ENCODE results near the gene NR1D2. TPM values are rescaled to one million over a fixed set of nuclear protein-coding genes. Genes with fewer than 3 reads are reported as not detected.

NR1D2 gene
- polyA plus RNA-seq, 3 donors, result 42.5 to 50.0 (median 43.0) TPM

DNA sequence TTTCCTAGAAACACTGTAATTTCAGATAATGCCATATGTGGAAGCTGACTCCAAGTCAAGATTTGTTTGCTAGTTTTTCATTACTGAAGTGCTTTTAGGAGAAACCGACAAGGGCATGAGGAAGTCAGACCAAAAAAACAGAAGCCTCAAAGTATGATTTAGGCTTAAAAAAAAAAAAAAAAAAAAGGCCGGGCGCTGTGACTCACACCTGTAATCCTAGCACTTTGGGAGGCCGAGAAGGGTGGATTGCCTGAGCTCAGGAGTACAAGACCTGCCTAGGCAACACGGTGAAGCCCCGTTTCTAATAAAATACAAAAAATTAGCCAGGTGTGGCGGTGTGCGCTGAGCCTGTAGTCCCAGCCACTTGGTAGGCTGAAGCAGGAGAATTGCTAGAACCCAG lies 16.6 kb upstream of the NR1D2 start:
- DNase-seq (ENCODE audit: low read depth in 3 of 3, low spot score in 2 of 3), result no peak

DNA sequence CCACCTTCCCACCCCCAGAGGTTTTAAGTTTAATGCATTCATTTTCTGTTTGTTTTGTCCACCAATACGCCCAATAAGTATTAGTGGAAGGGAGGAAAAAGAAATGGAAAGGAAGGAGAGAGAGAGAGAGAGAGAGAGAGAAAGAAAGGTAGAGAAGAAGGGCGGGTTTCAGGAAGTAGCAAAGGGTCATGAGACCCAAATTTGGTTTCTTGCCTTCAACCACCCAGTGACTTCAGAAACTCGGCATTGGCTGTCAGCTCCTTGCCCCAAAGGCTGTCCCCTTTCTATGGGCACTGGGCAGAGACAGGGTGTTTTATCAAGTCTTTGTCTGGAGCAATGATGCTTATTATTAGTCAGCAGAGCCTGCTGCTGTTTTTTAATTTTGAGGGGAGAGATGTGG lies 13.5 kb upstream of the NR1D2 start:
- no peak for DNase-seq (ENCODE audit: low read depth in 3 of 3, low spot score in 2 of 3)

DNA sequence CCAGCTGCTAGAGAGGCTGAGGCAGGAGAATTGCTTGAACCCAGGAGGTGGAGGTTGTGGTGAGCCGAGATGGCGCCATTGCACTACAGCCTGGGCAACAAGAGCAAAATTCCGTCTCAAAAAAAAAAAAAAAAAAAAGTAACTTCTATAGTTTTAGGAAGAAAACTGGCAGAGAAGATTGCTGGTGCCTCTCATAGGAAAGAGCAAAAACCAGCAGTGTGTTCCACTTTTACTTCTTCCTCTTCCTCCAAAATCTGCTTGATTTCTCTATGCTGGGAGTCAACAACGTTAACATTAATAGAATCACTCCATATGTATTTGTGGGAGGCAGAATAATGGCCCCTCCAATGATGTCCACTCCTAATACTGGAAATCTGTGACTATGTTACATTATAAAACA lies 12.5 kb upstream of the NR1D2 start:
- DNase-seq (ENCODE audit: low read depth in 3 of 3, low spot score in 2 of 3), result no peak

DNA sequence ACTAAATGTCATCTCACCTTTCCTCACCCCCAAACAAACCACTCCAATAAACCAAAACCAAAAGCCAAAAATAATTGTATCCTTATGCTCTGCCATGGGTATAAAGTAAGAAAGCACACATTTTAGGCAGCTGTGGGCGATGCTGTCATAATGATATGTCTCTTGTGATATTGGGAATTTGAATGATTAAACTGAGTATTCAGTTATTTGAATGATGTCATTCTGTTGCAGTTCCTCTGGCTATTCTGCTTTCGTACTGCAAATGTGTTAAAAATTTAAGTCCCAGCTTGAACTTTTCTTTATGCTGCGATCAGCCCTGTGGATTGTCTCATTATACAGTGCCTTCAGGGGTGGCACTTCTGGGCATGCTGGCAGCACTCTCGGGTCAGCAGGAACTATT lies 10.8 kb upstream of the NR1D2 start:
- DNase-seq (ENCODE audit: low read depth in 3 of 3, low spot score in 2 of 3), result no peak

DNA sequence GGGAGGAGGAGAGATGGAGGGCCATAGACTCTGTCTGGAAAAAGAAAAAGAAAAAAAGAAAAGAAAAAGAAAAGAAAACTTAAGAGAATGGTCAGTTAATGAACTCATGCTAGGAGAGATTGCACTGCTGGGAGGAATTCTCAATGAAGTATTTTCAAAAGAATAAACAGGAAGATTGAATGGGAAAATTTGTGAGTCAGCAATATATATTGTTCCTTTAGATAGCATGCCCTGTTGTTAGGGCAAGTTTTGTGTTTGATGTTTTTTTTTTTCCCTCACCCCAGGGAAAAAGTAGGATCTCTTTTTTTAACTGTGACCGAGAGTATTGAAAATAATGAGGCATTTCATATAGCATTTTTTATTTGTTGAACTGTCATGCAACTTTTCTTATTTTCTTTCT lies 7.8 kb upstream of the NR1D2 start:
- DNase-seq (ENCODE audit: low read depth in 3 of 3, low spot score in 2 of 3), result no peak

DNA sequence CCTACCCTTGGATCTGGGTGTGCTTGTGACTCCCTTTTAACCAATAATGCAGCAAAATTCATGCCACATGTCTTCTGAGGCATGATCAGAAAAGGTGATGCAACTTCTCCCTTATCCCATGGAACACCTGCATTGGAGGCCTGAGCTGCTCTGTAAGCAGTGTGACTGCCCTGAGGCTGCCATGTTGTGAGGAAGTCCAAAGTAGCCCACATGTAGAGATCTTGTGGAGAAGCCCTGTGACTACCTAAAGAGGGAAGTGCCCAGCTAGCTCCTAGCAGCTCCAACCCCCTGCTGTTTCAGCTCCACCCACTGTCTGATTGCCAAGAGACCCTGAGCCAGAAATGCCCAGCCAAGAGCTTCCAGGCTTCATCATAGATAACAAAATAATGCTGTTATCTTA lies 6.4 kb upstream of the NR1D2 start:
- DNase-seq (ENCODE audit: low read depth in 3 of 3, low spot score in 2 of 3), result no peak

DNA sequence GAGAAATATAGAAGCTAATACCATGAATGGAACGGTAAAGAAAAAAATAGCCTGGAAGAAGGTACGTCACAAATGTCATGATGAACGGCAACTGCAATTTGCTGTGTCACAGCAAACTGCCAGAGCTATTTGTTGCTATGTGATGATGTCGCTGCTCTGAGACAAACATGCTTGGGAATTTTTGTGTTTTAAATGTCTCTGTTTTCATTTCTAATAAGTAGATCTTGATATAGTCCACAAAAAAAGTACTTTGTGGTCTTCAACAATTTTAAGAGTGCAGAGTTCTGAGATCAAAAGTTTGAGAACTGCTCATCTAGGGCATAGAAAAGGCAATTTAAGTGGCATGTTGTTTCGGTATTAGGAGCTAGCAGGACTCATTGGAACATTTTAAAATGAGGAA lies 4.3 kb upstream of the NR1D2 start:
- DNase-seq (ENCODE audit: low read depth in 3 of 3, low spot score in 2 of 3), result no peak

DNA sequence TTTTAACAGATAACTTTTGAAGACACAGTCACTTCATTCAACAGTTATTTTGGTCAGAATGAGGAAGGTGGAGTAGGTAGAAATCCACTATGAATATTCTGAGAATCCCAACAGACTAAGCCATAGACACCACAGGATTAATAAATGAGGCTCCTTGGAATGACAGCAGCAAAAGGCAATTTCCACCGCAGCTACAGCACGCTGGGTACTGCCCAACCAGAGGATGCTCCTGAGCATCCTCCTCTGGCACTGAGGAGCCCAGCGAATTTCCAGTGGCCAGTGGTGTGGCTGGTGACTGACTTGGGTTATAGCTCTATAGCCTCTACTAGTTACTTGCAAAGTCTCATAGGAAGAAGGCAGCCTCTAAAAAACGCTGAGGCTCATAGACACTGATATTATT lies 3.6 kb upstream of the NR1D2 start:
- DNase-seq (ENCODE audit: low read depth in 3 of 3, low spot score in 2 of 3), result no peak

DNA sequence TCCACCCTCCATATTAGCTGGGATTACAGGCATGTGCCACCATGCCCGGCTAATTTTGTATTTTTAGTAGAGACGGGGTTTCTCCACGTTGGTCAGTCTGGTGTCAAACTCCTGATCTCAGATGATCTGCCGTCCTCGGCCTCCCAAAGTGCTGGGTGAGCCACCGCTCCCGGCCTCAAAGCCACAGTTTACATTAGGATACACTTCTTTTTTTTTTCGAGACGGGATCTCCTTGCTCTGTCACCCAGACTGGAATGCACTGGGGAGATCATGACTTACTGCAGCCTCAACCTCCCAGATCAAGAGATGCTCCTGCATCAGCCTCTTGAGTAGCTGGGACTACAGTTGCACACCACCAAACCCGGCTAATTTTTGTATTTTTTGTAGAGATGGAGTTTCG lies 2.5 kb upstream of the NR1D2 start:
- DNase-seq (ENCODE audit: low read depth in 3 of 3, low spot score in 2 of 3), result no peak

DNA sequence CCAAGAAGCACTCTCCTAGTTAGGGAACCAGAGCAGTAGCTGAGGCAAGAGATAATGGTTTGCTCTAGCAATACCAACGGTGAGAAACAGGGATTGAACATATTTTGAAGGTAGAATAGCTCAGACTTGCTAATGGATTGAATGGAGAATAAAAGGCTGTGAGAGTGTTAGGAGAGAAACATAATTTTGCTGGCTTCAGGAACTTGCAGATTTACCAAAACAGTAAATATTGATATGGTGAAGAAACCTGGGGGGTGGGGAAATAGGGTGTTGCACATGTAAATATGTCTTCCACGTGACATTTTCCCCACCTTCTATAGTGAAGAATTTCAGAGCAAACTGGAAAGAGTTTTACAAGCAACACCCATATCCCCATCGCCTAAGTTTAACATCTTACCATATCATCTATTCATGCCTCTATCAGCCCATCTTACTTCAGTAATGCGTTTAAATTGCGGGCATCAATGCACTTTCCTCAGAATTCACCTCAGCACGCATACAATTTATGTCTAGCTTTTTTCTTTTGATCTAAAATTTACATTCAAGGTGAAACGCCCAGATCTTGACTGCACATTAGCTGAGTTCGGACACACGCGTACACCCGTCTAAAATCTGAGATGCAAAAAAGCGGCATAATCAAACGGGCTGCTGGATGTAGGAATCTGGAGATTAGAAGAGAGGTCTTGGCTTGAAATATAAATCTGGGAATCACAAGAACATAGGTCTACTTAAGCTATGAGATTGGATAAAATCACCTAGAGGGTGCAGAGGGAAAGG lies 891 bp upstream of the NR1D2 start:
- no peak for DNase-seq (ENCODE audit: low read depth in 3 of 3, low spot score in 2 of 3)

DNA sequence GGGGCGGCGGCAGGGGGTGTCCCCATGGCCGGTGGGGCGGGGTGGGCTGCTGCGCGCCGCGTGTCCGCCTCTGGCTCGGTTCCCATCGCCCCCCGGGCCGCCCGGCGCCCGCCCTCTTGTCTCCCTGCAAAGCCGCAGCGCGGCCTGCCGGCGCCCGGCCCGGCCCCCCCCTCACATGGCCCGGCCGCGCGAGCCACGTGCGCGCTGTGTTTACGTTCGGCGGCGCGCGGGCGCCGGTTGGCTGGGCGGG lies 502 bp downstream of the NR1D2 start:
- DNase-seq (ENCODE audit: low read depth in 3 of 3, low spot score in 2 of 3), result no peak

DNA sequence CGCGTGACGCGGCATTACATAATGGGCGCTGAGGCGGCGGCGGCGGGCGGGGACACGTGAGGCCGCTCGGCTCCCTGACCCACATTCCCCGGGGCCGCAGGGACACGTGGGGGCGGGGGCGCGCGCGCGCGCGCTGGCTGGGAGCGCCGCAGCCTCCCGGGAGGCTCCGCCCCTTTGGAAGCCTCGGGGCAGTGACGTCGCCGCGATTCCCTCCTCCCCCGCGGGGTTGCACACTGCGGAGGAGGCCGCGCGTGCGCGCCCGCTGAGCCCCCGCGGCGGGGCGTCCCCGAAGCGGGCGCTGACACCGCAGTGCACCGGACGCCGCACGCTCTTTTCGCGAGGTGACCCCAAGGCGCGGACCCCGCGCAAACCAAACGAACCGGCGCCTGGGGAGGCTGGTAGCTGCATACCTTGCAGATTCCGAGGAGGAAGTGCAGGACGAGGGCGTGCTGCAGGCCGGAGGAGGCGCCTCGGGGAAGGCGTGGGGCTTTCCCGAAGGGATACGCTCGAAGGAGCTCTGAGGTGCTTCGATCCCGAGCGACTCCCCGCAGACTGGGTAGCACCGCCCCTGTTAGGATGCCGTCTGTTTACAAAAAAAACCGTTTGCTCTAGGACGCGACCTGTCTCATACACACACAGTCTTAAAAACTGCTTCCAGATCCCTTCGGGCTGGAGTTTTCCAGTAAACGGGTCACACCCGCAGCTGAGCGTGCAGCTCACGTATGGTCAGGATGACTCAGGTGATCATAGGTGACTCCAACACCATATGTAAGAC lies 1.0 kb downstream of the NR1D2 start:
- DNase-seq (ENCODE audit: low read depth in 3 of 3, low spot score in 2 of 3), result peak; percentile 84 to 94 (median 93)

DNA sequence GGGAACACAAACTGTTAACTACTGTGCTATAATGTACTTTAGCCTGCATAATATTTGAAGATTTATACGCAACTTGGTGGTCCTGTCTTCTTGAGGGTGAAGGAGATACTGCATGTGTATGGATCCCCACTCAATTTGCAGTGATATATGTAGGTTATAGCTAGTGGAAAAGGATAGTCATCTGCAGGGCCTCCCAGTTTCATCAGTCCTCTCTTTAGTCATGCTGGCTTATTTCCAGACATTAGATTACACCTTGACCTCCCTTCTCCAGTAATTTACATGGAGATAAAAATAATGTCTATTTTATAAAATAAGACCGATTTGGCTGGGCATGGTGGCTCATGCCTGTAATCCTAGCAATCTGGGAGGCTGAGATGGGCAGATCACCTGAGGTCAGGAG lies 3.7 kb downstream of the NR1D2 start:
- no peak for DNase-seq (ENCODE audit: low read depth in 3 of 3, low spot score in 2 of 3)

DNA sequence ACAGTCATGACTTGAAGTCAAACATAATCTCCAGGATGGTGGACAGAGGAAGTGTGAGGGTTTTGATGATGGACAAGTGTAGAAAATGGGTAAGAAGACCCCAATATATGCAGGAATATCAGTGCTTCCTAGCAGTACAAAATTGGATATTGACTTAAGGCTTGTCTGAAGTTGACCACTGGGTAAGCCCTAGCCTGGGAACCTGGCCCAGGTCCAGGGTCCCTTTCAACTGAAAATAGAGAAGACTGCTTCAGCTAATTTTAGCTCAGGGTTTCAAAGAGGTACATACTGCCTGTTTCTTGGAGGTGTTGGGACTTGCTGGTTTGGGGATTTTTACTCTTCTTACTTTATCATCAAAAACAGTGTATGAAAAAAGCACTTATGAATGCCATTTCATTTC lies 4.7 kb downstream of the NR1D2 start:
- no peak for DNase-seq (ENCODE audit: low read depth in 3 of 3, low spot score in 2 of 3)

DNA sequence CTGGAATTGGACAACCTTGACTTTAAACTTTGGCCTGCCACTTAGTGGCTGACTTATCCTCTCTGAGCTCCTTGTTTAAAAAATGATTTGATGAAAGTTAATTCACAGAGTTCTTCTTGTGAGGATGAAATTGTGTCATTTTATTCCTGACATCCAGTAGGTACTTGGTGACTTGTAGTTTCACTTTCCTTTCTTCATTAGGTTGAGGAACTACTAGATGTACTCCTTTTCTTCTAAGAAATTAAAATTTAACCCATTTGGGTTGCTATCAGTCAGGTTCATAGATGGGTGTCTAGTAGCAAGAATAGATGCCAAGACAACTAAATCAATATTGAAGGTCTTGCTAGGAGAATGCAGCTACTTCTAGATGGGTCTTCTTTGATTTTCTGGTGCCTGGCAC lies 5.2 kb downstream of the NR1D2 start:
- no peak for DNase-seq (ENCODE audit: low read depth in 3 of 3, low spot score in 2 of 3)

DNA sequence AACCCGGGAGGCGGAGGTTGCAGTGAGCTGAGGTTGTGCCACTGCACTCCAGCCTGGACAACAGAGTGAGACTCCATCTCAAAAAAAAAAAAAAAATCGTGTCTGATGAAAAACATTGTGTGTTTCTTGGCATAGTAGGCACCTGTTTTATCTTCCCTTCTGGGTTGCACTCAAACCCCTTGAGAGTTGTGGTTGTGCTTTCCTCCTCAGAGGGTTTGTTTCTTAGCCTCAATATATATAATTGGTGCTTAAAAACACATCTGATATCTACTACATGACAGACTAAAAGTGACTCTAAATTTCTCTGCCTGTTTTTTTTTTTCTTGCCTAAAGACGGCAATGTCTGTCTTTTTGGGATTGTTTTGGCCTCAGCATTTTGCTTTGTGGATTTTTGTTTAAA lies 7.6 kb downstream of the NR1D2 start:
- no peak for DNase-seq (ENCODE audit: low read depth in 3 of 3, low spot score in 2 of 3)

DNA sequence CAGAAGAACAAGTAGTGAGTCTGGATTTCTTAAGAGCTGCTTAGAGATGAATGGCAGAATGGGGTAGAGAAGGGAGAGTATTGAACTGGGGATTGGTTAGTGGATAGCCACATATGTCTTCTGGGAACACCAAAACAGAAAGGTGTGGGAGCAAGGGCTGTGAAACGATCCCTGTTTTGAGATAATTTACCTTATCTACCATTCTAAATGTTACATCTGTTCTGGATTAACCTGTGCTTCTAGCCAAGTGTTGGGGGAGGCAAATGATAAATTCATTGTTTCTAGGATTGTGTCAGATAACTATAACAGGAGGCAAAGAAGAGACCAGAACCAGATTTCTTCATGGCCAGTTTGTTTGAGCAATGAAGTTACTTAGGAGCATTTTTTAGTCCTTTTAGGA lies 8.4 kb downstream of the NR1D2 start:
- no peak for DNase-seq (ENCODE audit: low read depth in 3 of 3, low spot score in 2 of 3)

DNA sequence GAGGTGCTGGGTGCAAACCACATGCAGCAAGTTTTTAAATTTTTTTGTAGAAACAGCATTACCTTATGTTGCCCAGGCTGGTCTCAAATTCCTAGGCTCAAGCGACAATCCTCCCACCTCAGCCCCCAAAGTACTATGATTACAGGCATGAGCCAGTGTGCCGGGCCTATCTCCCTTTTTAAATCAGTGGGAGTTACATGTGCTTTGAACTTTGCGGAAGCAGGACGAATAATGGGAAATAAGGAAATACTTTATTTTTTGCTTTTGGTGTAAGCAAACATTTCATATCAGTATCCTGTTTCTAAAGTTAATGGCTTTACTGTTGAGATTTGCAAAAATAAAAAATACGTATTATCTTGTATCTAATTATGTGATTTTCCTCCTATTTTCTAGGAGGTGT lies 9.1 kb downstream of the NR1D2 start:
- DNase-seq (ENCODE audit: low read depth in 3 of 3, low spot score in 2 of 3), result no peak

DNA sequence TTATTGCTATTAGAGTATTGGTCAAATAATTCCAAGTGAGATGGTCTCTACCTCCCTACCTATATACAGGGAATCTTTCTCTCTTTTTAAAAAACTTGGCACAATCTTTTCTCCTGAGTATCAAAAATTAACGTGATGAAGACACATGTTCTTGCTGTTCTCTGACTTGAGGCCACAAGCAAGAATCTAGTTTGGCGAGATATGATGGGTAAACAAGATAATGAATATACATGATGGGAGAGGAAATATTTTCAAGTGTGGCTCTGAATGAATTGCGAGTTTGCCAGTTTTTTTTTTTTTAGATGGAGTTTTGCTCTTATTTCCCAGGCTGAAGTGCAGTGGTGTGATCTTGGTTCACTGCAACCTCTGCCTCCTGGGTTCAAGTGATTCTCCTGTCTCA lies 11.6 kb downstream of the NR1D2 start:
- DNase-seq (ENCODE audit: low read depth in 3 of 3, low spot score in 2 of 3), result no peak

DNA sequence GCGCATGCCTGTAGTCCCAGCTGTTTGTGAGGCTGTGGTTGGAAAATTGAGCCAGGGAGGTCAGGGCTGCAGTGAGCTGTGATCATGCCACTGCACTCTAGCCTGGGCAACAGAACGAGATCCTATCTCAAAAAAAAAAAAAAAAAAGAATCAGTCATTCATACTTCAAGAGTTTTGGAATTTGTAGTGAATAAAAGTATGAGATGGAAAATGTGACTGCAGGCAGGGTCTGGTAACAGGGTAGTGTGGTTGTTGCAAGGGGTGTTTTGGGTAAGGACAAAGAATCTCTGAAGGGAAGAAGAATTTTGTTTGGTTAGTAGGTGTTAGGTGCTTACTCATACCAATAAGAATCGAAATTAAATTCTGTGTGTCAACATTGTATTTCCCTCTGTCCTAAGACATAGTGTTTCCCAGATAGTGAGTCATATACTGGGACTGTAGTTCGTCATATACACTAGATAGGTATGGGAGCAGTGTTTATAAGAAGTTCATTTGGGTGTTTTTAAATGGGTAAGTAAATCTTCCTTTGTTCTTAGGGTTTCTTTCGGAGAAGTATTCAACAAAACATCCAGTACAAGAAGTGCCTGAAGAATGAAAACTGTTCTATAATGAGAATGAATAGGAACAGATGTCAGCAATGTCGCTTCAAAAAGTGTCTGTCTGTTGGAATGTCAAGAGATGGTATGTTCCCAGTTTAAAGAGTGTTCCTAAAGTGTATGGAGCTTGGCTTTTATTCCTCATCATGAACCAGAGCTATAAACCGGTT lies 14.2 kb downstream of the NR1D2 start:
- no peak for DNase-seq (ENCODE audit: low read depth in 3 of 3, low spot score in 2 of 3)

DNA sequence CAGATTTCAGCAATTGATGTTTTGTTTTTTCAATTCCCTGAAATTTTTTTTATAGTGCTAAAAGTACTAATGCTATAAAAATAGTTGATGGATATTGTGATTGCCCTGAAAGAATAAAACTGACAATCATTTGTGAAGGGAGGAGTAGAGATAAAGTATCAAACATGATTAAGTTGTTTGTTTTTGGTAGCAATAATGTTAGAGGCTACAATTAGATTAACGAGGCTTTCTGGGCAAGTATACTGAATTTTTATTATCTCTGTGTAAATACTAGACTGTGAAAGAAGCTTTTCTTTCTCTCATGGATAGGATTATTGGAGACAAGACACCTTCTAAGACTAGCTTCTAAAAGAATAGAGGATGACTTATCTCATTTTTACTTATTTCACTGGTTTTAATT lies 15.6 kb downstream of the NR1D2 start:
- DNase-seq (ENCODE audit: low read depth in 3 of 3, low spot score in 2 of 3), result no peak

DNA sequence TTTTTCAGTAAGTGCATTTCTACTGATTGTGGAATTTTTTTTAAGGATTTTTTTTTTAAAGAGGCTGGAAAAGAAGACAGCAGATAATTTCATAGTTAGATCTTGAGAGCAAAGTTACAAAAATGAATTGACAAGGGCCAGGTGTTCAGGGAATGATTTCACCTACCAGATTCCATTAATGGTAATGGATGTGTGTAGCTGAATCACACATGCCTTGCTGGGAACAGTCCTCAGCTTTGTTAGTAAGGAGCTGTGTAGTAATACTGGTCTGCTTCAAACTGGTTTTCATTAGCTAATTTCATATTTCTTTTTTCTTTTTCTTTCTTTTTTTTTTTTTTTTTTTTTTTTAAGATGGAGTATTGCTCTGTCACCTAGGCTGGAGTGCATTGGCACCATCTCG lies 16.0 kb downstream of the NR1D2 start:
- no peak for DNase-seq (ENCODE audit: low read depth in 3 of 3, low spot score in 2 of 3)
